WTC11 (cell line): ENCODE data around the gene ACTA2.

Experiments
- AFF4 ChIP-seq: sonication (generic); formaldehyde crosslinking; IDR thresholded peaks from 2 replicates; pipeline ENCODE4 v1.8.1; 2023; ENCODE audit warnings: mild to moderate bottlenecking, missing genetic modification reagents, borderline replicate concordance
- CREB1 ChIP-seq: sonication (generic); formaldehyde crosslinking; IDR thresholded peaks from 2 replicates; pipeline ENCODE4 v1.8.0; 2023; ENCODE audit warnings: mild to moderate bottlenecking, missing genetic modification reagents
- CTCF ChIP-seq: fragments of 200-600 bp; IDR thresholded peaks from 2 replicates; pipeline ENCODE4 v1.8.0; 2022; ENCODE audit warnings: antibody characterized with exemption
- ESRRA ChIP-seq: sonication (generic); formaldehyde crosslinking; IDR thresholded peaks from 2 replicates; pipeline ENCODE4 v1.8.1; 2022; ENCODE audit warnings: mild to moderate bottlenecking, missing genetic modification reagents, borderline replicate concordance
- FOXJ3 ChIP-seq: sonication (generic); formaldehyde crosslinking; IDR thresholded peaks from 2 replicates; pipeline ENCODE4 v1.9.0; 2021; ENCODE audit warnings: missing genetic modification reagents, mild to moderate bottlenecking, borderline replicate concordance
- FOXP1 ChIP-seq: sonication (generic); formaldehyde crosslinking; IDR thresholded peaks from 2 replicates; pipeline ENCODE4 v1.8.0; 2022; ENCODE audit warnings: missing genetic modification reagents, mild to moderate bottlenecking, moderate library complexity, borderline replicate concordance
- JAZF1 ChIP-seq: fragments of 250-450 bp; sonication (Bioruptor Pico); IDR thresholded peaks from 2 replicates; pipeline ENCODE4 v1.9.0; 2021; ENCODE audit warnings: moderate library complexity, mild to moderate bottlenecking, inconsistent platforms
- JUN ChIP-seq: sonication (generic); formaldehyde crosslinking; IDR thresholded peaks from 2 replicates; pipeline ENCODE4 v1.8.0; 2023; ENCODE audit warnings: mild to moderate bottlenecking, missing genetic modification reagents
- ZSCAN18 ChIP-seq: fragments of 250-450 bp; sonication (Bioruptor Pico); IDR thresholded peaks from 2 replicates; pipeline ENCODE4 v2.1.2; 2022; ENCODE audit warnings: mild to moderate bottlenecking, moderate library complexity

- TF ChIP-seq JUN (CRISPR knock-in tag) (no peak), AFF4 (CRISPR knock-in tag) (no peak), CTCF (no peak), FOXP1 (CRISPR knock-in tag) (no peak), JAZF1 (CRISPR knock-in tag) (no peak), ZSCAN18 (CRISPR knock-in tag) (no peak), CREB1 (no peak), ESRRA (CRISPR knock-in tag) (no peak), FOXJ3 (no peak)
Observed at GRCh38 chr10:88989824-88990383, 37.3 kb upstream of the ACTA2 start.
